Mucosa of descending colon (tissue), 3 donors: ENCODE results near the gene ROBO1. TPM values are rescaled to one million over a fixed set of nuclear protein-coding genes. Genes with fewer than 3 reads are reported as not detected.
"Not testable (repeated sequence)": the region's sequence is repeated elsewhere in the genome, so short reads cannot be mapped to it uniquely, and the experiment has no call there.

Experiments
- ATAC-seq: fragments of 200-7000 bp; cut with Tn5 transposase; one replicate; pipeline ENCODE4 v1.9.1; 2020; ENCODE audit warnings: mild to moderate bottlenecking, moderate library complexity
- DNase-seq, 3 donors: peaks; one replicate each; pipeline ENCODE4 v3.0.0-alpha.2; 2020
- H3K36me3 ChIP-seq: fragments of 200-600 bp; one replicate; pipeline ENCODE4 v1.8.0; 2021; ENCODE audit warnings: low read depth, mild to moderate bottlenecking
- H3K4me1 ChIP-seq: fragments of 200-600 bp; one replicate; pipeline ENCODE4 v1.8.0; 2021; ENCODE audit warnings: low read depth, mild to moderate bottlenecking
- H3K4me3 ChIP-seq: fragments of 200-600 bp; one replicate; pipeline ENCODE4 v1.8.0; 2021; ENCODE audit warnings: mild to moderate bottlenecking
- H3K9me3 ChIP-seq: fragments of 200-600 bp; one replicate; pipeline ENCODE4 v1.8.0; 2021; ENCODE audit warnings: mild to moderate bottlenecking
- intact Hi-C, 2 donors: fragments of 100-400 bp; cut with DNase I in 1 of 2; cut with micrococcal nuclease in 1 of 2; formaldehyde crosslinking; loops; one replicate each; pipeline versions ENCODE4 v1.11.0 to v1.11.1; 2022; cut with DNase I, micrococcal nuclease
- total RNA-seq, 3 donors: library from RNA; stranded (reverse); fragmentation: NEBNext Ultra II Directional in 2 of 3; extraction: Animal tissue kit (Norgen Biotek cat#: 25700) in 2 of 3; gene quantifications; one replicate each; pipeline versions ENCODE4 v1.2.1 to v1.2.4, GENCODE V29; 2021 to 2023
- TF ChIP-seq, protein P1 (sequence below): fragments of 200-600 bp; IDR thresholded peaks from one replicate; pipeline ENCODE4 v1.8.0; 2022; ENCODE audit warnings: antibody characterized with exemption, mild to moderate bottlenecking
- donor health status: DM: no; HTN: no; CAD: no; lungs with moderate emphysema.
- donor health status: DM: no; HTN: no; CAD: no.
- donor health status: DM: no; HTN: yes; CAD: no.

The ROBO1 gene
- total RNA-seq, 3 donors from 2014 or later, result 4.3 to 22.7 (median 10.1) TPM

- ATAC-seq (no peak), DNase-seq (no peak)
- H3K4me1 ChIP-seq, result no peaks in the 10 kb centered on the region
- intact Hi-C loops, result no loop called here
- H3K9me3 ChIP-seq, result no peaks in the 10 kb centered on the region
- TF ChIP-seq, protein P1, sequence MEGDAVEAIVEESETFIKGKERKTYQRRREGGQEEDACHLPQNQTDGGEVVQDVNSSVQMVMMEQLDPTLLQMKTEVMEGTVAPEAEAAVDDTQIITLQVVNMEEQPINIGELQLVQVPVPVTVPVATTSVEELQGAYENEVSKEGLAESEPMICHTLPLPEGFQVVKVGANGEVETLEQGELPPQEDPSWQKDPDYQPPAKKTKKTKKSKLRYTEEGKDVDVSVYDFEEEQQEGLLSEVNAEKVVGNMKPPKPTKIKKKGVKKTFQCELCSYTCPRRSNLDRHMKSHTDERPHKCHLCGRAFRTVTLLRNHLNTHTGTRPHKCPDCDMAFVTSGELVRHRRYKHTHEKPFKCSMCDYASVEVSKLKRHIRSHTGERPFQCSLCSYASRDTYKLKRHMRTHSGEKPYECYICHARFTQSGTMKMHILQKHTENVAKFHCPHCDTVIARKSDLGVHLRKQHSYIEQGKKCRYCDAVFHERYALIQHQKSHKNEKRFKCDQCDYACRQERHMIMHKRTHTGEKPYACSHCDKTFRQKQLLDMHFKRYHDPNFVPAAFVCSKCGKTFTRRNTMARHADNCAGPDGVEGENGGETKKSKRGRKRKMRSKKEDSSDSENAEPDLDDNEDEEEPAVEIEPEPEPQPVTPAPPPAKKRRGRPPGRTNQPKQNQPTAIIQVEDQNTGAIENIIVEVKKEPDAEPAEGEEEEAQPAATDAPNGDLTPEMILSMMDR, result no peak
- H3K4me3 ChIP-seq, result no peak overlapping the region
- no peaks in the 10 kb centered on the region for H3K36me3 ChIP-seq
Observed at GRCh38 chr3:79314544-79314943, 453.3 kb downstream of the ROBO1 start.

GRCh38 chr3:79310016-79310415 is 457.8 kb downstream of the ROBO1 start:
- no peak overlapping the region for H3K4me3 ChIP-seq
- DNase-seq, result no peak
- H3K4me1 ChIP-seq, result no peaks in the 10 kb centered on the region
- H3K36me3 ChIP-seq, result no peaks in the 10 kb centered on the region
- intact Hi-C loops, result no loop called here
- TF ChIP-seq, protein P1, result no peak
- no peaks in the 10 kb centered on the region for H3K9me3 ChIP-seq
- no peak for ATAC-seq

GRCh38 chr3:79306934-79307570 is 460.7 kb downstream of the ROBO1 start:
- no peaks in the 10 kb centered on the region for H3K4me1 ChIP-seq
- TF ChIP-seq, protein P1, result no peak
- intact Hi-C loops, result loop anchor here in 1 of 2 donors (5.0 kb wide), 1 partner anchor 120 kb away; no protein-coding TSS in a partner anchor

DNA sequence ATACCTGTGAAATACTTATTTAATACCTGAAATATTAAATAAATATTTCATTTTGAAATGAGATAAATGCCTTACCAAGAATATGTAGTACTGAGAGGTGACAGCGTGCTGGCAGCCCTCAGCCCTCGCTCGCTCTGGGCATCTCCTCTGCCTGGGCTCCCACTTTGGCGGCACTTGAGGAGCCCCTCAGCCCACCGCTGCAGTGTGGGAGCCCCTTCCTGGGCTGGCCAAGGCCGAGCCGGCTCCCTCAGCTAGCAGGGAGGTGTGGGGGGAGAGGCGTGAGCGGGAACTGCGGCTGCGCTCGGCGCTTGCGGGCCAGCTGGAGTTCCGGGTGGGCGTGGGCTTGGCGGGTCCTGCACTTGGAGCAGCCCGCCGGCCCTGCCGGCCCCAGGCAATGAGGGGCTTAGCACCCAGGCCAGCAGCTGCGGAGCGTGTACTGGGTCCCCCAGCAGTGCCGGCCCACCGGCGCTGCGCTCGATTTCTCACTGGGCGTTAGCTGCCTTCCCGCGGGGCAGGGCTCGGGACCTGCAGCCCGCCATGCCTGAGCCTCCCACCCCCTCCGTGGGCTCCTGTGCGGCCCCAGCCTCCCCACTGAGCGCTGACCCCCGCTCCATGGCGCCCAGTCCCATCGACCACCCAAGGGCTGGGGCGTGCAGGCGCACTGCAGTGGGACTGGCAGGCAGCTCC is 467.7 kb downstream of the ROBO1 start:
- H3K4me1 ChIP-seq, H3K4me3 ChIP-seq, H3K36me3 ChIP-seq, H3K9me3 ChIP-seq, ATAC-seq, intact Hi-C loops: not testable (repeated sequence)
- DNase-seq, result peak in 1 of 3 donors; percentile 26

More at GRCh38 chr3:79306934-79307570, 460.7 kb downstream of the ROBO1 start:
- Histone ChIP-seq H3K4me3 (no peak overlapping the region), H3K36me3 (no peaks in the 10 kb centered on the region), H3K9me3 (no peaks in the 10 kb centered on the region)
- DNase-seq (no peak), ATAC-seq (no peak)

GRCh38 chr3:79297245-79297960 is 470.4 kb downstream of the ROBO1 start:
- ATAC-seq, result peak; percentile 23
- intact Hi-C loops, result no loop called here
- H3K36me3 ChIP-seq, result no peaks in the 10 kb centered on the region
- H3K9me3 ChIP-seq, result no peaks in the 10 kb centered on the region
- no peak overlapping the region for H3K4me3 ChIP-seq
- no peaks in the 10 kb centered on the region for H3K4me1 ChIP-seq
- TF ChIP-seq, protein P1, result no peak
- no peak for DNase-seq

DNA sequence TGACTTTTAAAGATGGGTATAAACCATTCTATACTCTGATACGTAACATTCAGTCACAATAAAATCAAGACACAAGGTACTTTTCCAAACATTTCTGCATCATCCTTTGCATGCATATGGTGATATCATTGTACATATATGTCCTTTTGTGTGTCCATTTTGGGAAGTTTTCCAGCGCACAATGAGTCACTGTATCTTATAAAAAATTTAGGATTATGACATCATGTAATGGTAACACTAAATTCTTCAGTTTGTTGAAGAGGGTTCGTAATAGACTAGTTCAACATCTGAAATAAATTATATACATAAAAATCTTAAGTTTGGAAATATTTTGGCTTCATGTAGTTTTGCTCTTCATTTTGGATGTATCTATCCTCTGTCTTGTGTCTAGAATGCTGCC is 480.9 kb downstream of the ROBO1 start:
- Histone ChIP-seq H3K4me3 (no peak overlapping the region), H3K36me3 (no peaks in the 10 kb centered on the region), H3K4me1 (no peaks in the 10 kb centered on the region), H3K9me3 (no peaks in the 10 kb centered on the region)
- intact Hi-C loops, result no loop called here
- no peak for ATAC-seq
- DNase-seq, result no peak
- TF ChIP-seq, protein P1, result no peak
